ENCODE data around the gene ZDHHC19.
"Not testable (repeated sequence)": the region's sequence is repeated elsewhere in the genome, so short reads cannot be mapped to it uniquely, and the experiment has no call there.

ZDHHC19 gene

GRCh38 chr3:196210673-196211556, at the start of gene ZDHHC19:
Gene ZDHHC19, minus strand, starts transcription at chr3:196211400. Its CDS starts 85 bp downstream, at chr3:196211315.
- DNase-seq, result no peak

- DNase-seq, result no peak
Measured at GRCh38 chr3:196260784-196261183, 49.6 kb upstream of the ZDHHC19 start.

GRCh38 chr3:196255776-196256175, 44.6 kb upstream of the ZDHHC19 start:
- no peak for DNase-seq

- DNase-seq, result no peak
Measured at GRCh38 chr3:196254376-196255283, 43.4 kb upstream of the ZDHHC19 start.

- DNase-seq, result no peak
Measured at GRCh38 chr3:196251918-196252317, 40.7 kb upstream of the ZDHHC19 start.

- DNase-seq, result peak; percentile 71
Measured at GRCh38 chr3:196246612-196247308, 35.6 kb upstream of the ZDHHC19 start.

- DNase-seq, result not testable (repeated sequence)
Measured at GRCh38 chr3:196244166-196244565, 33.0 kb upstream of the ZDHHC19 start.

GRCh38 chr3:196241704-196242103, 30.5 kb upstream of the ZDHHC19 start:
- no peak for DNase-seq

- DNase-seq, result no peak
Measured at GRCh38 chr3:196240424-196240823, 29.2 kb upstream of the ZDHHC19 start.

- no peak for DNase-seq
Measured at GRCh38 chr3:196238612-196239560, 27.7 kb upstream of the ZDHHC19 start.

- DNase-seq, result no peak
Measured at GRCh38 chr3:196237203-196237602, 26.0 kb upstream of the ZDHHC19 start.

GRCh38 chr3:196236223-196236622, 25.0 kb upstream of the ZDHHC19 start:
- DNase-seq, result no peak

GRCh38 chr3:196235452-196236122, 24.4 kb upstream of the ZDHHC19 start:
- no peak for DNase-seq

GRCh38 chr3:196232882-196233251, 21.7 kb upstream of the ZDHHC19 start:
- DNase-seq, result no peak

- no peak for DNase-seq
Measured at GRCh38 chr3:196232154-196232881, 21.1 kb upstream of the ZDHHC19 start.

- no peak for DNase-seq
Measured at GRCh38 chr3:196227629-196228493, 16.7 kb upstream of the ZDHHC19 start.

- no peak for DNase-seq
Measured at GRCh38 chr3:196227121-196227561, 15.9 kb upstream of the ZDHHC19 start.

- DNase-seq, result no peak
Measured at GRCh38 chr3:196225763-196226364, 14.7 kb upstream of the ZDHHC19 start.

GRCh38 chr3:196225086-196225485, 13.9 kb upstream of the ZDHHC19 start:
- no peak for DNase-seq
